H1 (cell line): ENCODE results near the gene IGSF9B. TPM values are rescaled to one million over a fixed set of nuclear protein-coding genes. Genes with fewer than 3 reads are reported as not detected.

ENCODE experiments used
- CHD7 ChIP-seq: fragments of 300-600 bp; sonication (generic); IDR thresholded peaks from 2 replicates; pipeline ENCODE4 v1.7.1; 2012; ENCODE audit warnings: low read length, moderate library complexity, mild to moderate bottlenecking, inconsistent platforms; ENCODE audit not compliant: insufficient replicate concordance
- polyA plus RNA-seq, 7 experiments: library from polyadenylated mRNA; depleted of rRNA in 3 of 7; stranded (reverse) in 5 of 7; unstranded in 2 of 7; fragments of >200 nt in 5 of 7; fragments of 200-250 nt in 2 of 7; gene quantifications; 1 replicate in 5 of 7; 2 replicates in 1 of 7; 4 replicates in 1 of 7; pipeline versions ENCODE4 v1.2.1 to v1.2.3, GENCODE V29; 2011 to 2013; ENCODE audit warnings: missing spikeins in 2 of 7, mixed read lengths in 2 of 7
- total RNA-seq: library from RNA; stranded (reverse); fragmentation: NEBNext Ultra II Directional; extraction: Animal tissue kit (Norgen Biotek cat#: 25700); gene quantifications from 2 replicates; pipeline ENCODE4 v1.2.1, GENCODE V29; 2021

Gene IGSF9B
- total and polyA plus RNA-seq, 2 of the 8 experiments (the other 6 are each of a cell fraction or from before 2014, with no cell fraction given), result 16.5 to 49.2 TPM

GRCh38 chr11:133985981-133986944, 29.5 kb upstream of the IGSF9B start (continued):
- no peak for TF ChIP-seq CHD7
